ENCODE data around the gene CBLC.

The CBLC gene

DNA sequence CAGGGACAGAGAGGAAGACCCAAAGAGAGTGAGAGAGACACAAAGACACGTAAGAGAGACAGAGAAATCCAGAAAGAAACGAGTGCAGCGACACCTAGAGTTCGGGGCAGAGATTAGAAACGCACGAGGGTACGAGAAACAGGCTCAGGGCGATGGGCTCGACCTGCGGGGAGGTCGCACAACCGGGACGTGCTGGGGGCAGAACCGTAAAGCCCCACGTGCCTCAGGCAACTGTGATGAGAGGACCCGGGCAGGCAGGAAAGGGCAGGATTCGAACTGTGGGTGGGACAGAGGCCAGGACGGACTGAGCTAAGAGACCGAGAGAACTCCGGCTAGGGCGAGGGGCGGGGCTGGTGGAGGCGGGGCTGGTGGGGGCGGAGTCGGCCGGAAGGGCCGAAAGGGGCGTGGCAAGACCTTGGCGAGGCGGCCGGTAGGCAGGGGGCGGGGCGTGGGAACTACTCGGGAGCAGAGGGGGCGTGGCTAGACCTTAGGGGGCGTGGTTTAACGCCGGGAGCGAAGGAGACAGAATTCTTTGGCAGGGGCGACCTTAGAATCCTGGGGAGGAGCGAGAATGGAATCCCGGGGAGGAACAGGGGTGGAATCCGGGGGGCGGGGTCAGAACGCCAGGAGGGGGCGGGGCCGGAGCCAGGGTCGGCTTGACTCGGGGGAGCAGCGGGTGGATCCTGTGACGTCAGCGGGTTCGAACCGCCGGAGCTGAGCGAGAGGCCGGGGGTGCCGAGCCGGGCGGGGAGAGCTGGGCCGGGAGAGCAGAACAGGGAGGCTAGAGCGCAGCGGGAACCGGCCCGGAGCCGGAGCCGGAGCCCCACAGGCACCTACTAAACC lies 68.1 kb downstream of the CBLC start, which contains the start of gene NECTIN2 (continued):
- TF ChIP-seq, protein P1, sequence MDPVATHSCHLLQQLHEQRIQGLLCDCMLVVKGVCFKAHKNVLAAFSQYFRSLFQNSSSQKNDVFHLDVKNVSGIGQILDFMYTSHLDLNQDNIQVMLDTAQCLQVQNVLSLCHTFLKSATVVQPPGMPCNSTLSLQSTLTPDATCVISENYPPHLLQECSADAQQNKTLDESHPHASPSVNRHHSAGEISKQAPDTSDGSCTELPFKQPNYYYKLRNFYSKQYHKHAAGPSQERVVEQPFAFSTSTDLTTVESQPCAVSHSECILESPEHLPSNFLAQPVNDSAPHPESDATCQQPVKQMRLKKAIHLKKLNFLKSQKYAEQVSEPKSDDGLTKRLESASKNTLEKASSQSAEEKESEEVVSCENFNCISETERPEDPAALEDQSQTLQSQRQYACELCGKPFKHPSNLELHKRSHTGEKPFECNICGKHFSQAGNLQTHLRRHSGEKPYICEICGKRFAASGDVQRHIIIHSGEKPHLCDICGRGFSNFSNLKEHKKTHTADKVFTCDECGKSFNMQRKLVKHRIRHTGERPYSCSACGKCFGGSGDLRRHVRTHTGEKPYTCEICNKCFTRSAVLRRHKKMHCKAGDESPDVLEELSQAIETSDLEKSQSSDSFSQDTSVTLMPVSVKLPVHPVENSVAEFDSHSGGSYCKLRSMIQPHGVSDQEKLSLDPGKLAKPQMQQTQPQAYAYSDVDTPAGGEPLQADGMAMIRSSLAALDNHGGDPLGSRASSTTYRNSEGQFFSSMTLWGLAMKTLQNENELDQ (tag by site-specific recombination; IDR thresholded peaks at IDR 0.05; ENCODE audit: low read depth): no peak
- TF ChIP-seq, protein P2, sequence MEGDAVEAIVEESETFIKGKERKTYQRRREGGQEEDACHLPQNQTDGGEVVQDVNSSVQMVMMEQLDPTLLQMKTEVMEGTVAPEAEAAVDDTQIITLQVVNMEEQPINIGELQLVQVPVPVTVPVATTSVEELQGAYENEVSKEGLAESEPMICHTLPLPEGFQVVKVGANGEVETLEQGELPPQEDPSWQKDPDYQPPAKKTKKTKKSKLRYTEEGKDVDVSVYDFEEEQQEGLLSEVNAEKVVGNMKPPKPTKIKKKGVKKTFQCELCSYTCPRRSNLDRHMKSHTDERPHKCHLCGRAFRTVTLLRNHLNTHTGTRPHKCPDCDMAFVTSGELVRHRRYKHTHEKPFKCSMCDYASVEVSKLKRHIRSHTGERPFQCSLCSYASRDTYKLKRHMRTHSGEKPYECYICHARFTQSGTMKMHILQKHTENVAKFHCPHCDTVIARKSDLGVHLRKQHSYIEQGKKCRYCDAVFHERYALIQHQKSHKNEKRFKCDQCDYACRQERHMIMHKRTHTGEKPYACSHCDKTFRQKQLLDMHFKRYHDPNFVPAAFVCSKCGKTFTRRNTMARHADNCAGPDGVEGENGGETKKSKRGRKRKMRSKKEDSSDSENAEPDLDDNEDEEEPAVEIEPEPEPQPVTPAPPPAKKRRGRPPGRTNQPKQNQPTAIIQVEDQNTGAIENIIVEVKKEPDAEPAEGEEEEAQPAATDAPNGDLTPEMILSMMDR (tag by site-specific recombination; IDR thresholded peaks at IDR 0.05): peak; percentile 99
- no peak for TF ChIP-seq ZNF133 (tag by site-specific recombination; IDR thresholded peaks at IDR 0.05)
- peak; percentile 71; the same call in 1 of the 2 replicates for TF ChIP-seq ZNF2 (tag by site-specific recombination; IDR thresholded peaks at IDR 0.05)
- TF ChIP-seq ZNF366 (tag by site-specific recombination; conservative IDR thresholded peaks at IDR 0.05): peak; percentile 83
- TF ChIP-seq ZNF654 (tag by site-specific recombination; IDR thresholded peaks at IDR 0.05; ENCODE audit: low read depth): peak; percentile 62
- TF ChIP-seq ZNF138 (tag by site-specific recombination; IDR thresholded peaks at IDR 0.05; ENCODE audit: borderline replicate concordance): no peak
- TF ChIP-seq, protein P3, sequence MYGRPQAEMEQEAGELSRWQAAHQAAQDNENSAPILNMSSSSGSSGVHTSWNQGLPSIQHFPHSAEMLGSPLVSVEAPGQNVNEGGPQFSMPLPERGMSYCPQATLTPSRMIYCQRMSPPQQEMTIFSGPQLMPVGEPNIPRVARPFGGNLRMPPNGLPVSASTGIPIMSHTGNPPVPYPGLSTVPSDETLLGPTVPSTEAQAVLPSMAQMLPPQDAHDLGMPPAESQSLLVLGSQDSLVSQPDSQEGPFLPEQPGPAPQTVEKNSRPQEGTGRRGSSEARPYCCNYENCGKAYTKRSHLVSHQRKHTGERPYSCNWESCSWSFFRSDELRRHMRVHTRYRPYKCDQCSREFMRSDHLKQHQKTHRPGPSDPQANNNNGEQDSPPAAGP (tag by site-specific recombination; IDR thresholded peaks at IDR 0.05): peak; percentile 62; the same call in 1 of the 2 replicates
- TF ChIP-seq ZNF354C (tag by site-specific recombination; IDR thresholded peaks at IDR 0.05; ENCODE audit: borderline replicate concordance, low read depth): no peak
- TF ChIP-seq ZNF24 (tag by site-specific recombination; IDR thresholded peaks at IDR 0.05): peak; percentile 69; the same call in 1 of the 2 replicates
- TF ChIP-seq SP3 (tag by site-specific recombination; IDR thresholded peaks at IDR 0.05): peak; percentile 92
- peak; percentile 36; the same call in 1 of the 2 replicates for TF ChIP-seq TRIM28 (IDR thresholded peaks at IDR 0.05; ENCODE audit: borderline replicate concordance, low read length)
- peak; percentile 72 for TF ChIP-seq ZNF629 (tag by site-specific recombination; IDR thresholded peaks at IDR 0.05)
- peak; percentile 76 for TF ChIP-seq GLIS2 (tag by site-specific recombination; IDR thresholded peaks at IDR 0.05)
- TF ChIP-seq, protein P4, sequence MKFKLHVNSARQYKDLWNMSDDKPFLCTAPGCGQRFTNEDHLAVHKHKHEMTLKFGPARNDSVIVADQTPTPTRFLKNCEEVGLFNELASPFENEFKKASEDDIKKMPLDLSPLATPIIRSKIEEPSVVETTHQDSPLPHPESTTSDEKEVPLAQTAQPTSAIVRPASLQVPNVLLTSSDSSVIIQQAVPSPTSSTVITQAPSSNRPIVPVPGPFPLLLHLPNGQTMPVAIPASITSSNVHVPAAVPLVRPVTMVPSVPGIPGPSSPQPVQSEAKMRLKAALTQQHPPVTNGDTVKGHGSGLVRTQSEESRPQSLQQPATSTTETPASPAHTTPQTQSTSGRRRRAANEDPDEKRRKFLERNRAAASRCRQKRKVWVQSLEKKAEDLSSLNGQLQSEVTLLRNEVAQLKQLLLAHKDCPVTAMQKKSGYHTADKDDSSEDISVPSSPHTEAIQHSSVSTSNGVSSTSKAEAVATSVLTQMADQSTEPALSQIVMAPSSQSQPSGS (tag by site-specific recombination; IDR thresholded peaks at IDR 0.05; ENCODE audit: low read depth): peak; percentile 90
- TF ChIP-seq, protein P5, sequence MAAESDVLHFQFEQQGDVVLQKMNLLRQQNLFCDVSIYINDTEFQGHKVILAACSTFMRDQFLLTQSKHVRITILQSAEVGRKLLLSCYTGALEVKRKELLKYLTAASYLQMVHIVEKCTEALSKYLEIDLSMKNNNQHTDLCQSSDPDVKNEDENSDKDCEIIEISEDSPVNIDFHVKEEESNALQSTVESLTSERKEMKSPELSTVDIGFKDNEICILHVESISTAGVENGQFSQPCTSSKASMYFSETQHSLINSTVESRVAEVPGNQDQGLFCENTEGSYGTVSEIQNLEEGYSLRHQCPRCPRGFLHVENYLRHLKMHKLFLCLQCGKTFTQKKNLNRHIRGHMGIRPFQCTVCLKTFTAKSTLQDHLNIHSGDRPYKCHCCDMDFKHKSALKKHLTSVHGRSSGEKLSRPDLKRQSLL (tag by site-specific recombination; IDR thresholded peaks at IDR 0.05): peak; percentile 83
- TF ChIP-seq, protein P6, sequence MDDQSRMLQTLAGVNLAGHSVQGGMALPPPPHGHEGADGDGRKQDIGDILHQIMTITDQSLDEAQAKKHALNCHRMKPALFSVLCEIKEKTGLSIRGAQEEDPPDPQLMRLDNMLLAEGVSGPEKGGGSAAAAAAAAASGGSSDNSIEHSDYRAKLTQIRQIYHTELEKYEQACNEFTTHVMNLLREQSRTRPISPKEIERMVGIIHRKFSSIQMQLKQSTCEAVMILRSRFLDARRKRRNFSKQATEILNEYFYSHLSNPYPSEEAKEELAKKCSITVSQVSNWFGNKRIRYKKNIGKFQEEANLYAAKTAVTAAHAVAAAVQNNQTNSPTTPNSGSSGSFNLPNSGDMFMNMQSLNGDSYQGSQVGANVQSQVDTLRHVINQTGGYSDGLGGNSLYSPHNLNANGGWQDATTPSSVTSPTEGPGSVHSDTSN (CRISPR knock-in tag; IDR thresholded peaks at IDR 0.05): no peak
- TF ChIP-seq ZNF830 (tag by site-specific recombination; IDR thresholded peaks at IDR 0.05; ENCODE audit: low read depth): no peak
- no peak for TF ChIP-seq ZNF223 (tag by site-specific recombination; IDR thresholded peaks at IDR 0.05)
- no peak for TF ChIP-seq ZNF76 (tag by site-specific recombination; IDR thresholded peaks at IDR 0.05; ENCODE audit: borderline replicate concordance, low read depth)
- TF ChIP-seq, protein P7, sequence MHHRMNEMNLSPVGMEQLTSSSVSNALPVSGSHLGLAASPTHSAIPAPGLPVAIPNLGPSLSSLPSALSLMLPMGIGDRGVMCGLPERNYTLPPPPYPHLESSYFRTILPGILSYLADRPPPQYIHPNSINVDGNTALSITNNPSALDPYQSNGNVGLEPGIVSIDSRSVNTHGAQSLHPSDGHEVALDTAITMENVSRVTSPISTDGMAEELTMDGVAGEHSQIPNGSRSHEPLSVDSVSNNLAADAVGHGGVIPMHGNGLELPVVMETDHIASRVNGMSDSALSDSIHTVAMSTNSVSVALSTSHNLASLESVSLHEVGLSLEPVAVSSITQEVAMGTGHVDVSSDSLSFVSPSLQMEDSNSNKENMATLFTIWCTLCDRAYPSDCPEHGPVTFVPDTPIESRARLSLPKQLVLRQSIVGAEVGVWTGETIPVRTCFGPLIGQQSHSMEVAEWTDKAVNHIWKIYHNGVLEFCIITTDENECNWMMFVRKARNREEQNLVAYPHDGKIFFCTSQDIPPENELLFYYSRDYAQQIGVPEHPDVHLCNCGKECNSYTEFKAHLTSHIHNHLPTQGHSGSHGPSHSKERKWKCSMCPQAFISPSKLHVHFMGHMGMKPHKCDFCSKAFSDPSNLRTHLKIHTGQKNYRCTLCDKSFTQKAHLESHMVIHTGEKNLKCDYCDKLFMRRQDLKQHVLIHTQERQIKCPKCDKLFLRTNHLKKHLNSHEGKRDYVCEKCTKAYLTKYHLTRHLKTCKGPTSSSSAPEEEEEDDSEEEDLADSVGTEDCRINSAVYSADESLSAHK (tag by site-specific recombination; IDR thresholded peaks at IDR 0.05): peak; percentile 88
- TF ChIP-seq, protein P8, sequence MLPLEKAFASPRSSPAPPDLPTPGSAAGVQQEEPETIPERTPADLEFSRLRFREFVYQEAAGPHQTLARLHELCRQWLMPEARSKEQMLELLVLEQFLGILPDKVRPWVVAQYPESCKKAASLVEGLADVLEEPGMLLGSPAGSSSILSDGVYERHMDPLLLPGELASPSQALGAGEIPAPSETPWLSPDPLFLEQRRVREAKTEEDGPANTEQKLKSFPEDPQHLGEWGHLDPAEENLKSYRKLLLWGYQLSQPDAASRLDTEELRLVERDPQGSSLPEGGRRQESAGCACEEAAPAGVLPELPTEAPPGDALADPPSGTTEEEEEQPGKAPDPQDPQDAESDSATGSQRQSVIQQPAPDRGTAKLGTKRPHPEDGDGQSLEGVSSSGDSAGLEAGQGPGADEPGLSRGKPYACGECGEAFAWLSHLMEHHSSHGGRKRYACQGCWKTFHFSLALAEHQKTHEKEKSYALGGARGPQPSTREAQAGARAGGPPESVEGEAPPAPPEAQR (tag by site-specific recombination; IDR thresholded peaks at IDR 0.05): peak; percentile 76; the same call in 1 of the 2 replicates
